GM18499 (cell line): Measurements from ENCODE around the gene ESYT1.

Source experiments
- ATAC-seq: cut with Tn5 transposase; IDR thresholded peaks from one replicate; pipeline ENCODE4 v1.9.1; 2021; ENCODE audit warnings: moderate number of reproducible peaks; ENCODE audit not compliant: insufficient read depth, unreplicated experiment

The ESYT1 gene

GRCh38 chr12:56127888-56128669 lies at the start of gene ESYT1:
ESYT1 (plus strand) TSS chr12:56128267; CDS start chr12:56128320, 53 bp downstream.
- ATAC-seq, result peak; percentile 81

GRCh38 chr12:56078427-56078826 lies 49.6 kb upstream of the ESYT1 start:
- ATAC-seq, result no peak

GRCh38 chr12:56078931-56079722 lies 48.9 kb upstream of the ESYT1 start:
- no peak for ATAC-seq

GRCh38 chr12:56079723-56080555 lies 48.1 kb upstream of the ESYT1 start, which contains the start of gene ERBB3:
ERBB3 (plus strand) TSS chr12:56080165; CDS start chr12:56080301, 136 bp downstream.
- ATAC-seq, result no peak

- ATAC-seq, result no peak
Observed at GRCh38 chr12:56080556-56081138, 47.4 kb upstream of the ESYT1 start.

GRCh38 chr12:56081393-56082347 lies 46.4 kb upstream of the ESYT1 start:
- no peak for ATAC-seq

GRCh38 chr12:56082382-56082781 lies 45.7 kb upstream of the ESYT1 start:
- ATAC-seq, result no peak

GRCh38 chr12:56082967-56083366 lies 45.1 kb upstream of the ESYT1 start:
- ATAC-seq, result no peak

GRCh38 chr12:56084958-56085543 lies 43.0 kb upstream of the ESYT1 start:
- no peak for ATAC-seq

GRCh38 chr12:56086096-56086495 lies 42.0 kb upstream of the ESYT1 start:
- ATAC-seq, result no peak

- no peak for ATAC-seq
Observed at GRCh38 chr12:56086608-56087007, 41.5 kb upstream of the ESYT1 start.

- no peak for ATAC-seq
Observed at GRCh38 chr12:56087220-56087619, 40.8 kb upstream of the ESYT1 start.

- no peak for ATAC-seq
Observed at GRCh38 chr12:56097738-56098137, 30.3 kb upstream of the ESYT1 start.

- no peak for ATAC-seq
Observed at GRCh38 chr12:56098592-56098991, 29.5 kb upstream of the ESYT1 start.

GRCh38 chr12:56099787-56100186 lies 28.3 kb upstream of the ESYT1 start:
- no peak for ATAC-seq

GRCh38 chr12:56101045-56101444 lies 27.0 kb upstream of the ESYT1 start:
- no peak for ATAC-seq

- ATAC-seq, result no peak
Observed at GRCh38 chr12:56102683-56103065, 25.4 kb upstream of the ESYT1 start.

GRCh38 chr12:56103066-56103711 lies 24.9 kb upstream of the ESYT1 start:
- ATAC-seq, result no peak

GRCh38 chr12:56103823-56104108 lies 24.3 kb upstream of the ESYT1 start:
- ATAC-seq, result no peak
